ENCODE results near the gene SYT11. TPM values are rescaled to one million over a fixed set of nuclear protein-coding genes. Genes with fewer than 3 reads are reported as not detected.

Gene SYT11
- polyA plus RNA-seq, 1 experiment, result 49.0 TPM

GRCh38 chr1:155882766-155883165 lies 23.4 kb downstream of the SYT11 start:
- Histone ChIP-seq H3K9me3 (ENCODE audit: control insufficient read depth, insufficient read depth, low read length) (no peaks in the 10 kb centered on the region), H3K27me3 (ENCODE audit: control insufficient read depth, insufficient read depth, low read length) (no peaks in the 10 kb centered on the region), H3K4me3 (ENCODE audit: low read depth, low read length) (no peak overlapping the region), H3K27ac (ENCODE audit: low read depth, low read length) (no peak overlapping the region)
- CTCF ChIA-PET, result interaction anchor here (1.2 kb wide), 1 partner anchor 98 kb away, joined by 4 read pairs; no protein-coding TSS in a partner anchor
- no peak for DNase-seq (ENCODE audit: low read depth, low spot score)
- no peak for TF ChIP-seq CTCF (IDR thresholded peaks at IDR 0.05; ENCODE audit: low read depth, low read length)
- POLR2A ChIA-PET, result no interaction called here

DNA sequence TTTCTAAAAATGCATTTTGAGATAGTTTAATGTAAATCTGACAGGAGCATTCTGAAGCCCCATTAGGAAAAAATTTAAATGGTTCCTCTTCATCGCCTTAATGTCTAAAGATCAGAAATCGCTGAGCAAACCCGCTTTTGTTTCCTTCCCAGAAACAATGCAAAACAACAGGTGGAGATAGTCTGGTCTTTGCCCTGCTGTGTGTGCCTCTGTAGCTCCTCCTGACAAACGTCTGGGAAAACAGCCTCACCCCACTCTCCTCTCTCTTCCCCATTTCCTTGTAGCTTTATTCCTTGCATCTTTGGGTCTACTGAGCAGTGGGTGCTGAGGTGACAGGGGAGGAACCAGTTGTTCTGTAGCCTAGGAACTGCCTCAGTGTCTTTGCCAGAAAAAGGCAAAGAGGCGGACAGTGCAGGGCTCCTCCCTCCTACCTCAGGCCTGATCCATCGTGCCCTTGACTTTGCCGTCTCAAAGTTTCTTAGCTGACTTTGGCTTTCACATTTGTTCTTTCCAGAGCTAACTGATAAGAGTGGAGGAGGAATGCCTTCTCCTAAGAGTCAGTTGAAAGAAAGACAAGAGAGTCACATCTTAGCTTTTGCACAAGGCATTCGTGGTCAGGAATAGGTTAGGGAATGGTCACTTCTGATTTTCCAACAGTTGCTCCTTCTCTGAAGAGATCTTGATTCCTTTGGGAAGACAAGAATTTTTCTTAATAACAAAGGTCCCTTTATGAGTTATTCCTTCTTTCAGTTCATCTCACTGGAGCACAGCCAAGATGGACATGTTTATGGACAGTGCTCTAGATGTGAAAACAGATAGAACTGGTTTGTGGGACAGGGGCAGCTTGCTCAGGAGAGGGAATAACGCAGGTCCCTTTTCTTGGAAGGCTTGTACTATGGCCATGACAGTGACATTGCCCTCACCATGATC lies 24.9 kb downstream of the SYT11 start:
- Histone ChIP-seq H3K4me3 (ENCODE audit: low read depth, low read length) (no peak overlapping the region), H3K27me3 (ENCODE audit: control insufficient read depth, insufficient read depth, low read length) (no peaks in the 10 kb centered on the region), H3K27ac (ENCODE audit: low read depth, low read length) (no peak overlapping the region), H3K9me3 (ENCODE audit: control insufficient read depth, insufficient read depth, low read length) (no peaks in the 10 kb centered on the region)
- no peak for TF ChIP-seq CTCF (IDR thresholded peaks at IDR 0.05; ENCODE audit: low read depth, low read length)
- ChIA-PET POLR2A (interaction anchor here (1.0 kb wide), 1 partner anchor 9 kb away, joined by 5 read pairs; no protein-coding TSS in a partner anchor), CTCF (interaction anchor here (0.6 kb wide), 2 partner anchors 11 to 433 kb away, joined by 3 to 4 read pairs; no protein-coding TSS in a partner anchor)
- no peak for DNase-seq (ENCODE audit: low read depth, low spot score)

DNA sequence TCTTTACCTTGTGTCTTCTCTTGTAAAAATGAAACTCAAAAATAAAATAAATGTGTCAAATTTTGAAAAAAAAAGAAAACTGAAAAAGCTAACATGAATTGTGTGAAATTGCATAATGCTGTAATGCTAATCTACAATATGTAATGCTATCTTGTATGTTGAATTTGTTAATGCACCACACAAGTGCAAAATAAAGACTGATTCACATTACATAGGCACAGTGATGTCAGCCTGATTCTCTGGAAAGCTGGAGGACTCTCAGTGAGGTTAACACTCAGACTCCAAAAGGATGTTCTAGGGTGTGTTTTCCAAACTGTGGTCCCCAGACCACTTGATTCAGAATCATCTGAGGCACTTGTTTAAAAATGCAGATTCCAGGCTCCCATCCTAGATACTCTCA lies 25.6 kb downstream of the SYT11 start:
- H3K9me3 ChIP-seq (ENCODE audit: control insufficient read depth, insufficient read depth, low read length), result no peaks in the 10 kb centered on the region
- no peak overlapping the region for H3K27ac ChIP-seq (ENCODE audit: low read depth, low read length)
- DNase-seq (ENCODE audit: low read depth, low spot score), result no peak
- no peaks in the 10 kb centered on the region for H3K27me3 ChIP-seq (ENCODE audit: control insufficient read depth, insufficient read depth, low read length)
- CTCF ChIA-PET, result interaction anchor here (0.6 kb wide), 1 partner anchor 10 kb away, joined by 3 read pairs; no protein-coding TSS in a partner anchor
- TF ChIP-seq CTCF (IDR thresholded peaks at IDR 0.05; ENCODE audit: low read depth, low read length), result no peak
- POLR2A ChIA-PET, result interaction anchor here (0.6 to 1.0 kb wide), 2 partner anchors 8 to 9 kb away, joined by 3 to 5 read pairs; no protein-coding TSS in a partner anchor
- no peak overlapping the region for H3K4me3 ChIP-seq (ENCODE audit: low read depth, low read length)

- Histone ChIP-seq H3K9me3 (ENCODE audit: control insufficient read depth, insufficient read depth, low read length) (no peaks in the 10 kb centered on the region), H3K27ac (ENCODE audit: low read depth, low read length) (no peak overlapping the region), H3K27me3 (ENCODE audit: control insufficient read depth, insufficient read depth, low read length) (no peaks in the 10 kb centered on the region), H3K4me3 (ENCODE audit: low read depth, low read length) (no peak overlapping the region)
- DNase-seq (ENCODE audit: low read depth, low spot score), result no peak
- ChIA-PET CTCF (no interaction called here), POLR2A (no interaction called here)
- TF ChIP-seq CTCF (IDR thresholded peaks at IDR 0.05; ENCODE audit: low read depth, low read length), result no peak
Observed at GRCh38 chr1:155888481-155888880, 29.1 kb downstream of the SYT11 start.

GRCh38 chr1:155889566-155889965 lies 30.2 kb downstream of the SYT11 start:
- CTCF ChIA-PET, result interaction anchor here (0.6 kb wide), 1 partner anchor 203 kb away, joined by 3 read pairs; no protein-coding TSS in a partner anchor

More at GRCh38 chr1:155889566-155889965, 30.2 kb downstream of the SYT11 start:
- no peak for TF ChIP-seq CTCF (IDR thresholded peaks at IDR 0.05; ENCODE audit: low read depth, low read length)
- Histone ChIP-seq H3K27ac (ENCODE audit: low read depth, low read length) (no peak overlapping the region), H3K9me3 (ENCODE audit: control insufficient read depth, insufficient read depth, low read length) (no peaks in the 10 kb centered on the region), H3K27me3 (ENCODE audit: control insufficient read depth, insufficient read depth, low read length) (no peaks in the 10 kb centered on the region), H3K4me3 (ENCODE audit: low read depth, low read length) (no peak overlapping the region)
- POLR2A ChIA-PET, result interaction anchor here (0.7 to 1.0 kb wide), 2 partner anchors 30 to 31 kb away, joined by 3 to 4 read pairs; partner anchors contain the start of gene SYT11
- DNase-seq (ENCODE audit: low read depth, low spot score), result no peak
